A673 (cell line): ENCODE measurements around the gene GOSR2.

Experiments
- CTCF ChIP-seq: fragments of 300-800, 200-600 bp; sonication (generic); conservative IDR thresholded peaks from 2 replicates; pipeline ENCODE4 v1.5.1; 2017; ENCODE audit warnings: low read depth, mild to moderate bottlenecking, antibody characterized with exemption, low read length, moderate library complexity, mixed read lengths
- EZH2 ChIP-seq: fragments of 200-600 bp; sonication (generic); IDR thresholded peaks from 2 replicates; pipeline ENCODE4 v1.6.1; 2017; ENCODE audit warnings: borderline replicate concordance, low read depth, mild to moderate bottlenecking, mixed read lengths, antibody characterized with exemption, low read length; ENCODE audit not compliant: poor library complexity, severe bottlenecking

- no peak for TF ChIP-seq CTCF
- TF ChIP-seq EZH2: no peak
These were observed 24.1 kb upstream of the GOSR2 start for GRCh38 chr17:46898860-46899259.
